Measurements from ENCODE around the gene MFF. TPM values are rescaled to one million over a fixed set of nuclear protein-coding genes. Genes with fewer than 3 reads are reported as not detected.

MFF gene
- polyA plus RNA-seq, 1 of the 3 experiments (the other 2 are of a cell fraction), result 51.0 TPM

DNA sequence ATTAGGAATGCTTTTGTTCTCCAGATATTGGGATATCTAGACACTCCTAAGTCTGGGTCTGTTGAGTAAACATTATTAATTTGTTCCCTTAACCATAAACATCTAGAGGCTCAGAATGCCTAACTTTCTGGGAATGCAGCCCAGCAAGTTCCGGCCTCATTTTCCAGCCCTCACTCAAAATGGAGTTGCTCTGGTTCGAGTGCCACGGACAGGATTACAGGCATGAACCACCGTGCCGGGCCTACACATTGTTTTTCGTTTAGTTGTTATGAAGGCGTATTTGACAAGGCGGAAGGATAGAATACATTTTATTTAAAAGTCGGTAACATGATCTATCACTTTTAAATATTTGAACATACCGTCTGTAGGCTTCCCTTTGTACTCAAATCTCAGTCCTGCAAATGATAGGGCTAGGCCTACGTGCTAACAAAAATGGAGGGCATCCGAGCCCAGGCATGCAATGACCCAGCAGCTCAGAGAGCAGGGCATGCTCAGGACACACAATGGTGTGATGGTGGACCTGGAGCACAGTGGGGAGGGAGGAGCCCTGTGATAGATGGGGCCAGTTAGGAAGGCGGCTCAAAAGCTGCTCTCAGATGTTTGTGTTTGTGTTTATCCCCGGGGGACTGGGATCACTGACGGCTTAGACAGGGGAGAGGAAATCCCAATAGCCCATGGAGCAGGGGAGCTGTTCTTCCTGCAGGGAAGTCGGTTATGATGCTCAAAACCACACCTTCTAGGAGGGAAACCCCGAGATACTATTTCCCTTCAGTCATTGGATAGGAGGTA, 65.6 kb downstream of the MFF start:
- Histone ChIP-seq H4K20me1 (ENCODE audit: insufficient read depth) (no peaks in the 10 kb centered on the region), H3K9me2 (no peaks in the 10 kb centered on the region), H3F3A (replicated peaks; ENCODE audit: insufficient read depth) (no peaks in the 10 kb centered on the region), H3K9ac (no peak overlapping the region), H3K27ac (ENCODE audit: low read depth in 2 of 2, low read length in 1 of 2) (no peak overlapping the region), H2AFZ (ENCODE audit: low read depth) (no peak overlapping the region), H3K4me2 (no peak overlapping the region), H3K79me2 (ENCODE audit: insufficient read depth) (no peaks in the 10 kb centered on the region), H3K36me3 (replicated peaks in 1 of 2; ENCODE audit: control insufficient read depth in 1 of 2, insufficient read depth in 2 of 2, low read length in 1 of 2) (no peaks in the 10 kb centered on the region), H3K4me1 (ENCODE audit: control insufficient read depth in 1 of 2, insufficient read depth in 2 of 2, low read depth in 1 of 2, low read length in 1 of 2) (no peaks in the 10 kb centered on the region), H3K9me3 (0 out of 2 replicates have a peak, but pooled peaks cover 8% of the 10 kb centered on the region), H3K27me3 (ENCODE audit: insufficient read depth) (no peaks in the 10 kb centered on the region), H3K4me3 (ENCODE audit: low read depth in 2 of 2, low read length in 1 of 2) (no peak overlapping the region)
- WGBS (ENCODE audit: low lambda C conversion rate), result 87% methylated on average over 17 of the region's 17 CpGs
- ChIA-PET POLR2A (no interaction called here), CTCF (interaction anchor here (1.5 to 1.9 kb wide), 3 partner anchors 9 to 376 kb away, joined by 3 to 8 read pairs (median 5); no protein-coding TSS in a partner anchor)
- DNase-seq, result no peak
- no peak for TF ChIP-seq ELF1 (IDR thresholded peaks at IDR 0.05)
- TF ChIP-seq TEAD4 (IDR thresholded peaks at IDR 0.05; ENCODE audit: borderline replicate concordance, insufficient read depth), result no peak
- no peak for TF ChIP-seq CHD2 (IDR thresholded peaks at IDR 0.05; ENCODE audit: low read length, partially characterized antibody)
- no peak for TF ChIP-seq POLR2AphosphoS5 (IDR thresholded peaks at IDR 0.05; ENCODE audit: low read depth, low read length)
- no peak for TF ChIP-seq EZH2phosphoT487 (IDR thresholded peaks at IDR 0.05; ENCODE audit: borderline replicate concordance, low read depth)
- TF ChIP-seq TCF12 (IDR thresholded peaks at IDR 0.05), result no peak
- no peak for TF ChIP-seq SMC3 (IDR thresholded peaks at IDR 0.05; ENCODE audit: low read depth, low read length)
- no peak for TF ChIP-seq NRF1 (IDR thresholded peaks at IDR 0.05; ENCODE audit: low read depth, low read length)
- TF ChIP-seq FOSL2 (IDR thresholded peaks at IDR 0.05; ENCODE audit: borderline replicate concordance, low read depth), result no peak
- TF ChIP-seq RAD21 (IDR thresholded peaks at IDR 0.05; ENCODE audit: low read length), result no peak
- TF ChIP-seq, protein P1, sequence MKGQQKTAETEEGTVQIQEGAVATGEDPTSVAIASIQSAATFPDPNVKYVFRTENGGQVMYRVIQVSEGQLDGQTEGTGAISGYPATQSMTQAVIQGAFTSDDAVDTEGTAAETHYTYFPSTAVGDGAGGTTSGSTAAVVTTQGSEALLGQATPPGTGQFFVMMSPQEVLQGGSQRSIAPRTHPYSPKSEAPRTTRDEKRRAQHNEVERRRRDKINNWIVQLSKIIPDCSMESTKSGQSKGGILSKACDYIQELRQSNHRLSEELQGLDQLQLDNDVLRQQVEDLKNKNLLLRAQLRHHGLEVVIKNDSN (IDR thresholded peaks at IDR 0.05; ENCODE audit: borderline replicate concordance, low read depth), result no peak
- TF ChIP-seq MXI1 (IDR thresholded peaks at IDR 0.05; ENCODE audit: low read depth, low read length), result no peak
- no peak for TF ChIP-seq GABPA (IDR thresholded peaks at IDR 0.05; ENCODE audit: low read depth)
- TF ChIP-seq YY1 (IDR thresholded peaks at IDR 0.05; ENCODE audit: low read depth), result no peak
- no peak for TF ChIP-seq EP300 (IDR thresholded peaks at IDR 0.05; ENCODE audit: borderline replicate concordance in 1 of 2, low read depth in 1 of 2, low read length in 1 of 2)
- no peak for TF ChIP-seq SIN3A (IDR thresholded peaks at IDR 0.05; ENCODE audit: borderline replicate concordance, low read depth, low read length)

DNA sequence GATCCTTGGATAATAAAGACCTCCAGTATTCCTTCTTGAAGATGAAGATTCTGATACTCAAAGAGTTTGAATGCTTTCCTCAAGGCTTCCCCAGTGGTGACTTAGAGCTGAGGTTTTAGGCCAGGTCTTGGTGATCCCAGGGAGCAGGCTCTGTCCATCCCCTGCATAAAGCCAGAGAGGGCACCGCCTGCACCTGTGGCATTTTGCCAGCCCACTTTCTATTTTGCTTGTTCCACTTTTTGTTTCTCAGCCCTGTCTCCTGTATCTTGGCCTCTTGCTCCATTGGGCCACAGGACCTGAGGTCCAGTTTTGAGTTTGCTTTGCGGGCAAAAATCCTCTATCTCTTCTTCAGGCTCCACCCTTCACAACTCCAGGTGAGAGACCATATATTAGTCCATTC, 69.3 kb downstream of the MFF start:
- Histone ChIP-seq H3K36me3 (replicated peaks in 1 of 2; ENCODE audit: control insufficient read depth in 1 of 2, insufficient read depth in 2 of 2, low read length in 1 of 2) (no peaks in the 10 kb centered on the region), H3K9ac (no peak overlapping the region), H4K20me1 (ENCODE audit: insufficient read depth) (no peaks in the 10 kb centered on the region), H3K27me3 (ENCODE audit: insufficient read depth) (no peaks in the 10 kb centered on the region), H3K79me2 (ENCODE audit: insufficient read depth) (no peaks in the 10 kb centered on the region), H3K27ac (ENCODE audit: low read depth in 2 of 2, low read length in 1 of 2) (no peak overlapping the region), H3K9me2 (no peaks in the 10 kb centered on the region), H3F3A (replicated peaks; ENCODE audit: insufficient read depth) (no peaks in the 10 kb centered on the region), H3K4me3 (ENCODE audit: low read depth in 2 of 2, low read length in 1 of 2) (no peak overlapping the region), H3K4me2 (no peak overlapping the region), H3K4me1 (ENCODE audit: control insufficient read depth in 1 of 2, insufficient read depth in 2 of 2, low read depth in 1 of 2, low read length in 1 of 2) (no peaks in the 10 kb centered on the region), H3K9me3 (no peaks in the 10 kb centered on the region), H2AFZ (ENCODE audit: low read depth) (no peak overlapping the region)
- WGBS (ENCODE audit: low lambda C conversion rate), result 47% methylated on average over 2 of the region's 2 CpGs
- ChIA-PET CTCF (no interaction called here), POLR2A (no interaction called here)
- no peak for TF ChIP-seq GABPA (IDR thresholded peaks at IDR 0.05; ENCODE audit: low read depth)
- no peak for DNase-seq
